Duodenal mucosa (tissue), 2 donors: ENCODE data around the gene ESR1.
"Not testable (repeated sequence)": the region's sequence is repeated elsewhere in the genome, so short reads cannot be mapped to it uniquely, and the experiment has no call there.

Experiments used
- H3K27ac ChIP-seq: one replicate; pipeline ENCODE4 v1.7.0; 2013; ENCODE audit warnings: low read depth, low read length
- H3K27me3 ChIP-seq, 2 donors: one replicate each; pipeline ENCODE4 v1.7.0; 2013; ENCODE audit warnings: low read length in 2 of 2, control low read depth in 1 of 2; ENCODE audit not compliant: insufficient read depth in 2 of 2, control insufficient read depth in 1 of 2
- H3K36me3 ChIP-seq, 2 donors: one replicate each; pipeline ENCODE4 v1.7.0; 2013; ENCODE audit warnings: low read length in 2 of 2, control low read depth in 1 of 2; ENCODE audit not compliant: insufficient read depth in 2 of 2, control insufficient read depth in 1 of 2
- H3K4me1 ChIP-seq, 2 donors: one replicate each; pipeline ENCODE4 v1.7.0; 2013; ENCODE audit warnings: low read length in 2 of 2, control low read depth in 1 of 2; ENCODE audit not compliant: insufficient read depth in 2 of 2, control insufficient read depth in 1 of 2
- H3K4me3 ChIP-seq, 2 donors: one replicate each; pipeline ENCODE4 v1.7.0; 2013; ENCODE audit warnings: low read length in 2 of 2, low read depth in 1 of 2
- H3K9ac ChIP-seq, 2 donors: one replicate each; pipeline ENCODE4 v1.7.0; 2013; ENCODE audit warnings: low read length in 2 of 2, low read depth in 1 of 2
- H3K9me3 ChIP-seq, 2 donors: one replicate each; pipeline ENCODE4 v1.7.0; 2013; ENCODE audit warnings: low read length in 2 of 2, control low read depth in 1 of 2; ENCODE audit not compliant: control insufficient read depth in 1 of 2

ESR1 gene

DNA sequence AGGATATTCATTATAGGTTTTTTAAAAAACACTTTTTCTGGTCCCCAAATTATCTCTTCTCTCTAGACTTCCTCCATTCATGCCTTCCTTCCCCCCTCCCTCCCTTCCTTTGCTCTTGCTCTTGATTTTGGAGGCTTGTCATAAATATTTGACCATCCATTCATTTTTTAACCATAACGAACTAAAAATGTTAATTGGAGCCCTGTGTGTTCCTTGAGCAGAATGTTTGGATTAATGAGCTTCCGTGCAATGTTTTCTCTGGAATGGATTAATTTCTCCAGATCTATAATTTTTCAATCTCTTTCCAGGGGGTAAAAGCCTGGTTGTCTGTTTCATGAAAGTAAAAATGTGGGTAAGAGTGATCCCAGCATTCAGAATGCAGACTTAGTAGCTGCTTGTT, 155.5 kb downstream of the ESR1 start:
- H3K27me3 ChIP-seq, result no peaks in the 10 kb centered on the region
- H3K9me3 ChIP-seq, result no peaks in the 10 kb centered on the region
- no peaks in the 10 kb centered on the region for H3K36me3 ChIP-seq
- no peak overlapping the region for H3K27ac ChIP-seq
- H3K9ac ChIP-seq, result no peak overlapping the region
- no peaks in the 10 kb centered on the region for H3K4me1 ChIP-seq
- no peak overlapping the region for H3K4me3 ChIP-seq

DNA sequence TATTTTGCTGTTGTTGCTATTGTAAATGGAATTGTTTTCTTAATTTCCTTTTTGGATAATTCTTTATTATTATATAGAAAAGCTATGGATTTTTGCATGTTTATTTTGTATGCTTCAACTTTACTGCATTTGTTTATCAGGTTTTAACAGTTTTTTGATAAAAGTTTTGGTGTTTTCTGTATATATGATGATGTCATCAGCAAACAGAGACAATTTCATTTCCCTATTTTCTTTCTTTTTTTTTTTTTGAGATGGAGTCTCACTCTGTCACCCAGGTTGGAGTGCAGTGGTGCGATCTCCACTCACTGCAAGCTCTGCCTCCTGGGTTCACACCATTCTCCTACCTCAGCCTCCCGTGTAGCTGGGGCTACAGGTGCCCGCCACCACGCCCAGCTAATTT, 156.9 kb downstream of the ESR1 start:
- H3K27me3 ChIP-seq, H3K27ac ChIP-seq, H3K9me3 ChIP-seq, H3K9ac ChIP-seq, H3K4me1 ChIP-seq, H3K36me3 ChIP-seq, H3K4me3 ChIP-seq: not testable (repeated sequence)

DNA sequence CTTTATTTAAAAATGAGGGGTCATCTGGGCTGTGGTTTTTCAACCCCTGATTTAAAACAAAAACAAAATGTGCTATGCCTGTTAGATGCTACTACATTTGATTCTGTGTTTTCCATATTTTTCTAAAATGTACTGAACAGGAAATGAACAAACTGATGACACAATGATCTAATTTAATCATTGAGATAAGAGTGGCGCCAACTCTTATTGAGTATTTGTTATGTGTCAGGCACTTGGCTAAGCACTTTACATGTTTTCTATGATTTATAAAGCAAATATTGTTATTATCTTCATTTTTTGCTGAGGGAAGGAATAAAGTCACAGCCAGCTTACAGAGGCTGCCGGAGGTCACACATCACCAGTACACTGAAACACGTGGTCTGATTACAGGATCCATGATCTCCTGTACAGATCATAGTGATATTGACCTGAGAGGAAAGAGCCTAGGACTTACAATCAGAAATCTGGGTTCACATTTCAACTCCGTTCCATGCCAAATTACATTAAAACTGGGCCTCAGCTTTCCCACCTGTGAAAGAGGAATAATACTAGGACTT, 166.7 kb downstream of the ESR1 start:
- no peak overlapping the region for H3K27ac ChIP-seq
- H3K9me3 ChIP-seq, result no peaks in the 10 kb centered on the region
- H3K4me3 ChIP-seq, result no peak overlapping the region
- H3K27me3 ChIP-seq, result no peaks in the 10 kb centered on the region
- H3K4me1 ChIP-seq, result no peaks in the 10 kb centered on the region
- H3K36me3 ChIP-seq, result no peaks in the 10 kb centered on the region
- H3K9ac ChIP-seq, result no peak overlapping the region

DNA sequence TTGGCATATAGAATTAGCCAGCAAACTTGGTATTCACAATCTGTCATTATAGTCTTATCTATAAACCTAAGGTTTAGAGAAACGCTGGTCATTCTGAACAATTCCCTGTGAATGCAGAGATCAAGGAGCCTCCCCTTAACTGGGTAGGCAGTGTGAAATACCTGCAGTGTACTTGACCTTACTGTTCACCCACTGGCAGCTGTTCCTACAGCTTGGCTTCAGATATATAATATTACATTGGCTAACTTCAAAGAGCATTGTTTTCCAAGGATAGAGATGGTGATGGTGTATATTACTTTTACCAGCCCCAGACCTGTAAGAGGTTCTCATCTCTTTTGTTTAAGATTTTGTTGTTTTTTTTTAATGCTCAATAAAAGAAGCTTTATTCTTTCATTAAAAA, 168.3 kb downstream of the ESR1 start:
- Histone ChIP-seq H3K9me3 (no peaks in the 10 kb centered on the region), H3K27me3 (no peaks in the 10 kb centered on the region), H3K9ac (no peak overlapping the region), H3K36me3 (no peaks in the 10 kb centered on the region), H3K4me1 (no peaks in the 10 kb centered on the region), H3K27ac (no peak overlapping the region), H3K4me3 (no peak overlapping the region)

DNA sequence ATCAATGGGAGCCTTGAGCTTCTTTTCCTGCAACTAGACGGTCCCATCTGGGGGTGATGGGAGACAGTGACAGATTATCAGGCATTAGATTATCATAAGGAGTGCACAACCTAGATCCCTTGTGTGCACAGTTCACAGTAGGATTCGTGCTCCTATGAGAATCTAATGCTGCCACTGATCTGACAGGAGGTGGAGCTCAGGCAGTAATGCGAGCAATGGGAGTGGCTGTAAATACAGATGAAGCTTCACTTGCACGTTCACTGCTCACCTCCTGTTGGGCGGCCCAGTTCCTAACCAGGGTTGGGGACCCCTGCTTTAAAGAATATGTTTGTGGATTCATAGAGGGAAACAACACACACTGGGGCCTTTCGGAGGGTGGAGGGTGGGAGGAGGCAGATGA, 180.7 kb downstream of the ESR1 start:
- not testable (repeated sequence) for H3K4me1 ChIP-seq, H3K4me3 ChIP-seq, H3K9ac ChIP-seq, H3K36me3 ChIP-seq, H3K27me3 ChIP-seq, H3K27ac ChIP-seq, H3K9me3 ChIP-seq

DNA sequence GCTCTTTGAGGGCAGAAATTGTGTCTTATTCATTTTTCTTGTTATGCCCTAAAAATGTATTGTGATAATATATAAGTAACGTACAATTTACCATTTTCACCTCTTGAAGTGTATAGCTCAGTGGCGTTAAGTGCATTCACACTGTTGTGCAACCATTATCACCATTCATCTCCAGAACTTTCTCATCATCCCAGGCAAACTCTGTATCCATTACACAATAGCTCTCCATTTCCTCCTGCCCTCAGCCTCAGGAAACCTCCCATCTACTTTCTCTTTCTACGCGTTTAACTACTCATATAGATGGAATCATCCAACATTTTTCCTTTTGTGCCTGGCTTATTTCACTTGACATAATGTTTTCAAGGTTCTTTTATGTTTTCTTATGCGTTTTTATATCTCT, 184.6 kb downstream of the ESR1 start:
- no peaks in the 10 kb centered on the region for H3K9me3 ChIP-seq

DNA sequence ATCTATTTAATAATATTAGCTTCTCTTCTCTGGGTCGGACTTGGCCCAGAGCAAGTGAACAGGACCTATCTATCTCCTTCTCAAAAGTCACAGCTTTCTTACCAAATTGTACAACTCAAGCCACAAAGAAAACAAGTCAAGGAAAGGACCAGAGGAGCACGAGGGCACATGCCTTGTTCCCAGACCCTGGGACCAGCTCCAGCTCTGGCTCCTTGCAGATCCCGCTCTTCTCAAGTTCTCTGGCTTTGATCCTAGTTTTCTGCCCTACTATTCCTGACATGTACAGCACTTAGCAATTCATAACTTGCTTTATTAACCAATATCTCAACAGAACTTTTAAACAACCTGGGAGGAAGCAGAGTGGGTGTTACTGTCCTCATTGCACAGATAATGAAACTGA, 185.9 kb downstream of the ESR1 start:
- Histone ChIP-seq H3K4me1 (no peaks in the 10 kb centered on the region), H3K36me3 (no peaks in the 10 kb centered on the region), H3K9me3 (no peaks in the 10 kb centered on the region), H3K27ac (no peak overlapping the region), H3K27me3 (no peaks in the 10 kb centered on the region), H3K4me3 (no peak overlapping the region), H3K9ac (no peak overlapping the region)

More for the DNA sequence above, 184.6 kb downstream of the ESR1 start:
- H3K27me3 ChIP-seq, result no peaks in the 10 kb centered on the region
- H3K4me3 ChIP-seq, result no peak overlapping the region
- no peaks in the 10 kb centered on the region for H3K36me3 ChIP-seq
- no peaks in the 10 kb centered on the region for H3K4me1 ChIP-seq
- no peak overlapping the region for H3K27ac ChIP-seq
- no peak overlapping the region for H3K9ac ChIP-seq

DNA sequence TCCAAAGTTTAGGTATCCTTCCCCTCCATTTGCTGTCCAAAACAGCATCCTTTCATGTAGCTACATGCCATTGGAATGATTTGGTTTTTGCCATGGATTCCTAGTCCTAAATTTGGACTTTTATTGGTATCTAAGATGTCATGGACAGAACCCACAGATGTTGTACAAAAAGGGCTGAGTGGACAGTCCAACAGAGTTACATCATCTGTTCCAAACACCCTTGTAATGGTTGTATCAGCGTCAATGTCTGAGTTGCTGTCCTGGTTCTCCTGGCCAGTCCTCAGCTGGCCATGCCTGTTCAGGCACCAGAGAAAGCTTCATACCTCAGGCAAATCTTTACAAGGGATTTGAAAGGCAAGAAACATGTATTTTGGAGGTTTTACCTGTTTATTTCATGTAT, 191.3 kb downstream of the ESR1 start:
- Histone ChIP-seq H3K4me3 (no peak overlapping the region), H3K27ac (no peak overlapping the region), H3K4me1 (no peaks in the 10 kb centered on the region), H3K9ac (no peak overlapping the region), H3K36me3 (no peaks in the 10 kb centered on the region), H3K9me3 (no peaks in the 10 kb centered on the region), H3K27me3 (no peaks in the 10 kb centered on the region)

DNA sequence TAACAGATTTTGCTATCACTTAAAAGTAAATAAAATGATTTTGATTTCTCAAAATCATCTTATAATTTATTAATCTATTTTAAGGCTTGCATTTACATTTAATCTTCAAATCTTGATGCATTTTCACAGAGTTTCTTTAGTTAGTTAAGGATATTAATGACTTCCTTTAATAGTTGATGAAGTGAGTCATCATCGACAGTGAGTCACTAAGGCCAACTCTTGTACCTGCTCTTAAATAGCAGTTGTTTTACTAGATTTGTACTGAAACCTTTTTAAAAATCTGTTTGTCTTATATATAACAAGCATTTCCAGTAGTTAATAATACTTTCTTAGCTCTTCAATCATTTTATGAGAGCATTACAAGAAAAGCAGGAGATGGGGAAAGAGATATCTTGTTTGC, 191.7 kb downstream of the ESR1 start:
- H3K9ac ChIP-seq, result no peak overlapping the region
- H3K27me3 ChIP-seq, result no peaks in the 10 kb centered on the region
- H3K4me3 ChIP-seq, result no peak overlapping the region
- H3K27ac ChIP-seq, result no peak overlapping the region
- no peaks in the 10 kb centered on the region for H3K9me3 ChIP-seq
- H3K36me3 ChIP-seq, result no peaks in the 10 kb centered on the region
- no peaks in the 10 kb centered on the region for H3K4me1 ChIP-seq

DNA sequence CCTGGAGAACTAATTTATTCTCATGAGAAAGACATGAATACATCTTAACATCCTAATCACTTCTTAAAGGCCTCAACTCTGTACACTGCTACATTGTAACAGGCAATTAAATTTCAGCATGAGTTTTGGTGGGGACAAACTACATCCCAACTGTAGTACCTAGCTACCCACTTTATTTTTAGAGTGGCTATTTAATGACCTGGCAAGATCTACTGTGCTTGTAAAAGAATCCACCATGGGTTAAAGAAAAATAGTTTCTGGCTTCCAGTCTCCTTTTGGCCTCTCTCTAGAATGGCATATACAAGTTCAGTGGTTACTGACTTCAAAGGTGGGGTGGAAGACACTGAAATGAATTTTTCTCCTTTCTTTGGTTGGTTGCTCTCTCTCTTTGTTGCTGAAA, 193.9 kb downstream of the ESR1 start:
- no peak overlapping the region for H3K27ac ChIP-seq
- no peaks in the 10 kb centered on the region for H3K36me3 ChIP-seq
- no peak overlapping the region for H3K9ac ChIP-seq

DNA sequence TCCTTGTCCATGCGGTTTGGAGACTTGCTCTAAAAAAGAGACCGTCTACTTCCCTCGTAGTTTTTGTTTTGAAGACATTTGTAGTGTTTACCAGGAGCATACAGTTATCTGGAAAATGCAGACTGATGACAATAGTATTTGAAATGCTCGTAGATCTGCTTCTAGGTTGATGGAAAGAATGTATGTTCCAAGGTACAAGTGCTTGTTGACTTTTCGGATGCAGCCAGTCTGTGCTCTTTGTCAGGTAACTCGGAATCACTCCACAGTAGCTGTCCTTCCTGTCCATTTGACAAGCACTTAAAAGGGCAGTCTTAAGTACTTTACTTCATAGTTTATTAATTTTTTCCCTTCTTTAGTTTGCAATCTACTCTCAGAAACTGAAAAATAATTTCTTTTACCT, 194.8 kb downstream of the ESR1 start:
- no peak overlapping the region for H3K27ac ChIP-seq
- no peak overlapping the region for H3K4me3 ChIP-seq
- H3K27me3 ChIP-seq, result no peaks in the 10 kb centered on the region

More for the DNA sequence above, 193.9 kb downstream of the ESR1 start:
- no peak overlapping the region for H3K4me3 ChIP-seq
- no peaks in the 10 kb centered on the region for H3K4me1 ChIP-seq
- H3K27me3 ChIP-seq, result no peaks in the 10 kb centered on the region
- H3K9me3 ChIP-seq, result no peaks in the 10 kb centered on the region

More for the DNA sequence above, 194.8 kb downstream of the ESR1 start:
- Histone ChIP-seq H3K9ac (no peak overlapping the region), H3K9me3 (no peaks in the 10 kb centered on the region), H3K4me1 (no peaks in the 10 kb centered on the region), H3K36me3 (no peaks in the 10 kb centered on the region)
